Adipocyte (in vitro differentiated cells): ENCODE data around the gene MACROD2.

Experiments
- DNase-seq: peaks from one replicate; pipeline ENCODE4 v3.0.0-alpha.2; 2015; ENCODE audit warnings: low read depth
- H3K27me3 ChIP-seq: replicated peaks from 2 replicates; pipeline ENCODE4 v1.7.0; 2013; ENCODE audit warnings: mild to moderate bottlenecking, low read length, moderate library complexity; ENCODE audit not compliant: control insufficient read depth, insufficient read depth
- H3K36me3 ChIP-seq: 2 replicates; pipeline ENCODE4 v1.7.0; 2013; ENCODE audit warnings: low read length, mild to moderate bottlenecking, moderate library complexity; ENCODE audit not compliant: control insufficient read depth, insufficient read depth, severe bottlenecking
- H3K4me1 ChIP-seq: 2 replicates; pipeline ENCODE4 v1.7.0; 2013; ENCODE audit warnings: mild to moderate bottlenecking, low read length, moderate library complexity; ENCODE audit not compliant: control insufficient read depth, insufficient read depth
- H3K4me3 ChIP-seq: 2 replicates; pipeline ENCODE4 v1.7.0; 2013; ENCODE audit warnings: mild to moderate bottlenecking, low read length, moderate library complexity
- H3K9ac ChIP-seq: 2 replicates; pipeline ENCODE4 v1.7.0; 2013; ENCODE audit warnings: mild to moderate bottlenecking, low read length, moderate library complexity
- H3K9me3 ChIP-seq: 2 replicates; pipeline ENCODE4 v1.7.0; 2013; ENCODE audit warnings: mild to moderate bottlenecking, low read length, moderate library complexity; ENCODE audit not compliant: control insufficient read depth

Gene MACROD2

GRCh38 chr20:15627089-15627488 is 1631.8 kb downstream of the MACROD2 start:
- no peaks in the 10 kb centered on the region for H3K4me1 ChIP-seq
- H3K9ac ChIP-seq, result no peak overlapping the region
- H3K36me3 ChIP-seq, result no peaks in the 10 kb centered on the region
- H3K27me3 ChIP-seq, result no peaks in the 10 kb centered on the region
- no peaks in the 10 kb centered on the region for H3K9me3 ChIP-seq
- DNase-seq, result no peak
- no peak overlapping the region for H3K4me3 ChIP-seq

- no peaks in the 10 kb centered on the region for H3K36me3 ChIP-seq
- H3K27me3 ChIP-seq, result no peaks in the 10 kb centered on the region
- DNase-seq, result no peak
- H3K9me3 ChIP-seq, result no peaks in the 10 kb centered on the region
- H3K9ac ChIP-seq, result no peak overlapping the region
- H3K4me1 ChIP-seq, result no peaks in the 10 kb centered on the region
- no peak overlapping the region for H3K4me3 ChIP-seq
Observed at GRCh38 chr20:15627501-15627903, 1632.2 kb downstream of the MACROD2 start.

GRCh38 chr20:15628851-15629353 is 1633.6 kb downstream of the MACROD2 start:
- DNase-seq, result no peak
- Histone ChIP-seq H3K9me3 (no peaks in the 10 kb centered on the region), H3K27me3 (no peaks in the 10 kb centered on the region)

GRCh38 chr20:15630360-15630759 is 1635.0 kb downstream of the MACROD2 start:
- no peak for DNase-seq
- no peak overlapping the region for H3K4me3 ChIP-seq
- H3K27me3 ChIP-seq, result no peaks in the 10 kb centered on the region
- no peaks in the 10 kb centered on the region for H3K9me3 ChIP-seq
- no peak overlapping the region for H3K9ac ChIP-seq
- H3K36me3 ChIP-seq, result no peaks in the 10 kb centered on the region
- no peaks in the 10 kb centered on the region for H3K4me1 ChIP-seq

More at GRCh38 chr20:15628851-15629353, 1633.6 kb downstream of the MACROD2 start:
- Histone ChIP-seq H3K9ac (no peak overlapping the region), H3K4me1 (no peaks in the 10 kb centered on the region), H3K36me3 (no peaks in the 10 kb centered on the region), H3K4me3 (no peak overlapping the region)

- no peak for DNase-seq
- H3K9me3 ChIP-seq, result no peaks in the 10 kb centered on the region
- H3K27me3 ChIP-seq, result no peaks in the 10 kb centered on the region
- no peak overlapping the region for H3K9ac ChIP-seq
- H3K4me3 ChIP-seq, result no peak overlapping the region
- H3K4me1 ChIP-seq, result no peaks in the 10 kb centered on the region
- H3K36me3 ChIP-seq, result no peaks in the 10 kb centered on the region
Observed at GRCh38 chr20:15632680-15633079, 1637.4 kb downstream of the MACROD2 start.

GRCh38 chr20:15634102-15634501 is 1638.8 kb downstream of the MACROD2 start:
- Histone ChIP-seq H3K9ac (no peak overlapping the region), H3K4me3 (no peak overlapping the region), H3K9me3 (no peaks in the 10 kb centered on the region), H3K4me1 (no peaks in the 10 kb centered on the region), H3K27me3 (no peaks in the 10 kb centered on the region), H3K36me3 (no peaks in the 10 kb centered on the region)
- no peak for DNase-seq

- Histone ChIP-seq H3K4me3 (no peak overlapping the region), H3K36me3 (no peaks in the 10 kb centered on the region), H3K9ac (no peak overlapping the region), H3K9me3 (no peaks in the 10 kb centered on the region), H3K4me1 (peaks cover under 1% of the 10 kb centered on the region), H3K27me3 (no peaks in the 10 kb centered on the region)
- DNase-seq, result no peak
Observed at GRCh38 chr20:15637546-15637945, 1642.2 kb downstream of the MACROD2 start.

GRCh38 chr20:15637950-15638754 is 1642.8 kb downstream of the MACROD2 start:
- Histone ChIP-seq H3K9ac (no peak overlapping the region), H3K4me1 (peaks cover 2% of the 10 kb centered on the region), H3K4me3 (no peak overlapping the region), H3K36me3 (no peaks in the 10 kb centered on the region), H3K9me3 (no peaks in the 10 kb centered on the region), H3K27me3 (no peaks in the 10 kb centered on the region)
- no peak for DNase-seq

- no peaks in the 10 kb centered on the region for H3K36me3 ChIP-seq
- DNase-seq, result no peak
- H3K4me3 ChIP-seq, result no peak overlapping the region
- no peaks in the 10 kb centered on the region for H3K9me3 ChIP-seq
- H3K27me3 ChIP-seq, result no peaks in the 10 kb centered on the region
- H3K4me1 ChIP-seq, result peaks cover 2% of the 10 kb centered on the region
- no peak overlapping the region for H3K9ac ChIP-seq
Observed at GRCh38 chr20:15638816-15639215, 1643.5 kb downstream of the MACROD2 start.

- no peak for DNase-seq
- peaks cover 2% of the 10 kb centered on the region for H3K4me1 ChIP-seq
- H3K36me3 ChIP-seq, result no peaks in the 10 kb centered on the region
- H3K4me3 ChIP-seq, result no peak overlapping the region
- H3K9me3 ChIP-seq, result no peaks in the 10 kb centered on the region
- H3K27me3 ChIP-seq, result no peaks in the 10 kb centered on the region
- no peak overlapping the region for H3K9ac ChIP-seq
Observed at GRCh38 chr20:15639839-15640238, 1644.5 kb downstream of the MACROD2 start.

- Histone ChIP-seq H3K27me3 (no peaks in the 10 kb centered on the region), H3K36me3 (no peaks in the 10 kb centered on the region), H3K9me3 (no peaks in the 10 kb centered on the region), H3K9ac (no peak overlapping the region), H3K4me1 (peaks cover 2% of the 10 kb centered on the region), H3K4me3 (no peak overlapping the region)
- no peak for DNase-seq
Observed at GRCh38 chr20:15642109-15642508, 1646.8 kb downstream of the MACROD2 start.
